ENCODE measurements around the gene SFTA2. TPM values are rescaled to one million over a fixed set of nuclear protein-coding genes. Genes with fewer than 3 reads are reported as not detected.
"Not testable (repeated sequence)": the region's sequence is repeated elsewhere in the genome, so short reads cannot be mapped to it uniquely, and the experiment has no call there.

Gene SFTA2
- total RNA-seq, 4 donors from 2014 or later, result not detected

- Histone ChIP-seq H3K27ac (no peak overlapping the region), H3K4me3 (no peak overlapping the region), H3K36me3 (peaks cover 22% of the 10 kb centered on the region), H3K4me1 (peaks cover 4% of the 10 kb centered on the region), H3K27me3 (no peaks in the 10 kb centered on the region), H3K9me3 (no peaks in the 10 kb centered on the region)
- no peak for DNase-seq (ENCODE audit: low spot score in 2 of 2)
- WGBS, result 41% methylated on average over 5 of the region's 5 CpGs
- no peak for TF ChIP-seq POLR2AphosphoS5 (IDR thresholded peaks at IDR 0.05)
- no peak for TF ChIP-seq CTCF (IDR thresholded peaks at IDR 0.05)
- TF ChIP-seq POLR2A (IDR thresholded peaks at IDR 0.05), result no peak
- TF ChIP-seq EP300 (IDR thresholded peaks at IDR 0.05), result no peak
Measured at GRCh38 chr6:30902709-30903108, 29.3 kb downstream of the SFTA2 start.

DNA sequence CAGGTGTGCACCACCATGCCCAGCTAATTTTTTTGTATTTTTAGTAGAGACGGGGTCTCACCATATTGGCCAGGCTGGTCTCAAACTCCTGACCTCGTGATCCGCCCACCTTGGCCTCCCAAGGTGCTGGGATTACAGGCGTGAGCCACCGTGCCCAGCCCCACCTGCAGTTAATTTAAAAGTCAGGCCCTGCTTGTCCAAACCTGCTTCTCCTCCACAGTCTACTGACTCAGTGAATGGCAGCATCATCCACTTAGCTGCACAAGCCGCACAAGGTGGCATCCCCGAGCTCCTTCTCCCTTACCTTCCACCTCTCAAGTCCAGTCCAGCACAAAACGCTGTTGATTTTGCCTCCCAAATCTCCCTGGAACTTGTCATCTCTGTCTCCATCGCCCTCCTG lies 29.8 kb downstream of the SFTA2 start:
- H3K27ac ChIP-seq; H3K27me3 ChIP-seq; H3K4me1 ChIP-seq; H3K9me3 ChIP-seq; H3K4me3 ChIP-seq; DNase-seq (ENCODE audit: low spot score in 2 of 2): not testable (repeated sequence)
- WGBS, result 57% methylated on average over 9 of the region's 9 CpGs
- H3K36me3 ChIP-seq, result peaks cover 27% of the 10 kb centered on the region

- TF ChIP-seq POLR2AphosphoS5 (IDR thresholded peaks at IDR 0.05), result no peak
- no peak for TF ChIP-seq EP300 (IDR thresholded peaks at IDR 0.05)
- H3K4me3 ChIP-seq, result no peak overlapping the region
Measured at GRCh38 chr6:30901436-30901835, 30.5 kb downstream of the SFTA2 start.

GRCh38 chr6:30900863-30901417 lies 31.0 kb downstream of the SFTA2 start:
- H3K9me3 ChIP-seq, result no peaks in the 10 kb centered on the region
- H3K36me3 ChIP-seq, result peaks cover 40% of the 10 kb centered on the region
- no peak overlapping the region for H3K4me3 ChIP-seq
- no peak for DNase-seq (ENCODE audit: low spot score in 2 of 2)
- H3K4me1 ChIP-seq, result no peaks in the 10 kb centered on the region
- H3K27ac ChIP-seq, result no peak overlapping the region
- TF ChIP-seq EP300 (IDR thresholded peaks at IDR 0.05), result no peak
- no peak for TF ChIP-seq POLR2A (IDR thresholded peaks at IDR 0.05)
- no peak for TF ChIP-seq POLR2AphosphoS5 (IDR thresholded peaks at IDR 0.05)
- TF ChIP-seq CTCF (IDR thresholded peaks at IDR 0.05), result no peak
- no peaks in the 10 kb centered on the region for H3K27me3 ChIP-seq
- WGBS, result 84% methylated on average over 1 of the region's 1 CpG

More at GRCh38 chr6:30901436-30901835, 30.5 kb downstream of the SFTA2 start:
- Histone ChIP-seq H3K4me1 (no peaks in the 10 kb centered on the region), H3K27ac (no peak overlapping the region), H3K27me3 (no peaks in the 10 kb centered on the region), H3K36me3 (peaks cover 35% of the 10 kb centered on the region), H3K9me3 (no peaks in the 10 kb centered on the region)
- no peak for DNase-seq (ENCODE audit: low spot score in 2 of 2)

- H3K4me1 ChIP-seq, result no peaks in the 10 kb centered on the region
- peaks cover 61% of the 10 kb centered on the region for H3K36me3 ChIP-seq
- H3K27ac ChIP-seq, result no peak overlapping the region
- no peaks in the 10 kb centered on the region for H3K9me3 ChIP-seq
- no peaks in the 10 kb centered on the region for H3K27me3 ChIP-seq
- TF ChIP-seq POLR2A (IDR thresholded peaks at IDR 0.05), result no peak
- no peak for TF ChIP-seq POLR2AphosphoS5 (IDR thresholded peaks at IDR 0.05)
- TF ChIP-seq EP300 (IDR thresholded peaks at IDR 0.05), result no peak
- TF ChIP-seq CTCF (IDR thresholded peaks at IDR 0.05), result no peak
- H3K4me3 ChIP-seq, result no peak overlapping the region
- 79% methylated on average over 15 of the region's 23 CpGs for WGBS
- DNase-seq (ENCODE audit: low spot score in 2 of 2), result no peak
Measured at GRCh38 chr6:30898750-30899360, 33.1 kb downstream of the SFTA2 start.

DNA sequence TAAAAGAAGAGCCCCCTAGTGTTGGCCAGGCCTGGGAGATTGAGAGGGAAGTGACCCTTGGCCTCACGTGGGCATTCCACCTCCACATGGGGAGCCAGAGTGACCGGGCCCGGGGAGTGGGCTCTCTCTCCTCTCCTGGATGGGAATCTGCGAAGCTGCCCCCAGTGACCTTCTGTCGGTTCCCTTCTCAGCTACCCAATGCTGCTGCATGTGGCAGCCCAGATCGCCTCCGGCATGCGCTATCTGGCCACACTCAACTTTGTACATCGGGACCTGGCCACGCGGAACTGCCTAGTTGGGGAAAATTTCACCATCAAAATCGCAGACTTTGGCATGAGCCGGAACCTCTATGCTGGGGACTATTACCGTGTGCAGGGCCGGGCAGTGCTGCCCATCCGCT lies 34.1 kb downstream of the SFTA2 start:
- no peak for TF ChIP-seq POLR2A (IDR thresholded peaks at IDR 0.05)
- TF ChIP-seq CTCF (IDR thresholded peaks at IDR 0.05), result no peak
- no peak for TF ChIP-seq POLR2AphosphoS5 (IDR thresholded peaks at IDR 0.05)
- no peak for TF ChIP-seq EP300 (IDR thresholded peaks at IDR 0.05)
- H3K27ac ChIP-seq, result no peak overlapping the region
- no peak overlapping the region for H3K4me3 ChIP-seq
- H3K4me1 ChIP-seq, result no peaks in the 10 kb centered on the region
- H3K36me3 ChIP-seq, result peaks cover 70% of the 10 kb centered on the region
- H3K27me3 ChIP-seq, result no peaks in the 10 kb centered on the region
- no peak for DNase-seq (ENCODE audit: low spot score in 2 of 2)
- no peaks in the 10 kb centered on the region for H3K9me3 ChIP-seq
- WGBS, result 80% methylated on average over 9 of the region's 16 CpGs
